HEK293 (cell line): ENCODE results near the gene RPS6KA2.

Experiments used
- CTCF ChIP-seq: fragments of 450-650 bp; formaldehyde crosslinking; IDR thresholded peaks from 2 replicates; pipeline ENCODE4 v1.5.1; 2016; ENCODE audit warnings: missing biosample characterization, missing genetic modification characterization
- GLI2 ChIP-seq: fragments of 450-650 bp; formaldehyde crosslinking; IDR thresholded peaks from 2 replicates; pipeline ENCODE4; 2017; ENCODE audit warnings: missing biosample characterization, missing genetic modification characterization, low read depth, borderline replicate concordance
- HOXC10 ChIP-seq: sonication (generic); formaldehyde crosslinking; IDR thresholded peaks from 2 replicates; pipeline ENCODE4 v1.8.1; 2023; ENCODE audit warnings: mild to moderate bottlenecking, missing genetic modification reagents
- MZF1 ChIP-seq: fragments of 450-650 bp; formaldehyde crosslinking; IDR thresholded peaks from 2 replicates; pipeline ENCODE4 v1.5.1; 2017; ENCODE audit warnings: missing biosample characterization, missing genetic modification characterization, borderline replicate concordance
- REST ChIP-seq: fragments of 450-650 bp; formaldehyde crosslinking; IDR thresholded peaks from 2 replicates; pipeline ENCODE4 v1.5.1; 2016; ENCODE audit warnings: missing biosample characterization, missing genetic modification characterization
- SP2 ChIP-seq: fragments of 450-650 bp; formaldehyde crosslinking; IDR thresholded peaks from 2 replicates; pipeline ENCODE4 v1.5.1; 2016; ENCODE audit warnings: missing biosample characterization, missing genetic modification characterization
- ZBTB1 ChIP-seq: fragments of 450-650 bp; formaldehyde crosslinking; IDR thresholded peaks from 2 replicates; pipeline ENCODE4 v1.5.1; 2016; ENCODE audit warnings: missing biosample characterization, missing genetic modification characterization
- ZFP37 ChIP-seq: fragments of 450-650 bp; formaldehyde crosslinking; IDR thresholded peaks from 2 replicates; pipeline ENCODE4 v1.5.1; 2016; ENCODE audit warnings: missing biosample characterization, missing genetic modification characterization
- ZNF274 ChIP-seq, 2 experiments: fragments of 200-500 bp in 1 of 2; fragments of 450-650 bp in 1 of 2; sonication (Bioruptor generic) in 1 of 2; formaldehyde crosslinking in 1 of 2; IDR thresholded peaks; 2 replicates each; pipeline versions ENCODE4 v1.5.1 to v1.6.1; 2014 to 2016; ENCODE audit warnings: borderline replicate concordance in 1 of 2, inconsistent platforms in 1 of 2, low read length in 1 of 2, missing biosample characterization in 1 of 2, missing genetic modification characterization in 1 of 2
- ZNF341 ChIP-seq: fragments of 450-650 bp; formaldehyde crosslinking; IDR thresholded peaks from 2 replicates; pipeline ENCODE4; 2016; ENCODE audit warnings: low read depth, missing biosample characterization, missing genetic modification characterization
- ZNF362 ChIP-seq: fragments of 450-650 bp; formaldehyde crosslinking; IDR thresholded peaks from 2 replicates; pipeline ENCODE4 v1.5.1; 2016; ENCODE audit warnings: missing biosample characterization, missing genetic modification characterization
- TF ChIP-seq, protein P1 (sequence below): fragments of 450-650 bp; formaldehyde crosslinking; IDR thresholded peaks from 2 replicates; pipeline ENCODE4 v1.5.1; 2016; ENCODE audit warnings: missing biosample characterization, missing genetic modification characterization
- TF ChIP-seq, protein P2 (sequence below): fragments of 450-650 bp; formaldehyde crosslinking; IDR thresholded peaks from 2 replicates; pipeline ENCODE4 v1.5.1; 2016; ENCODE audit warnings: missing biosample characterization, missing genetic modification characterization, borderline replicate concordance

- TF ChIP-seq ZFP37 (no peak), ZNF341 (no peak), CTCF (no peak), HOXC10 (CRISPR knock-in tag) (no peak), GLI2 (tag by site-specific recombination) (no peak), REST (no peak), ZNF274 (IDR thresholded peaks at IDR 0.05; ENCODE audit: low read length) (no peak), ZNF274 (tag by site-specific recombination; IDR thresholded peaks at IDR 0.05; ENCODE audit: borderline replicate concordance) (no peak), ZNF362 (tag by site-specific recombination) (no peak), MZF1 (tag by site-specific recombination) (no peak), SP2 (tag by site-specific recombination) (no peak), ZBTB1 (no peak)
- TF ChIP-seq, protein P1, sequence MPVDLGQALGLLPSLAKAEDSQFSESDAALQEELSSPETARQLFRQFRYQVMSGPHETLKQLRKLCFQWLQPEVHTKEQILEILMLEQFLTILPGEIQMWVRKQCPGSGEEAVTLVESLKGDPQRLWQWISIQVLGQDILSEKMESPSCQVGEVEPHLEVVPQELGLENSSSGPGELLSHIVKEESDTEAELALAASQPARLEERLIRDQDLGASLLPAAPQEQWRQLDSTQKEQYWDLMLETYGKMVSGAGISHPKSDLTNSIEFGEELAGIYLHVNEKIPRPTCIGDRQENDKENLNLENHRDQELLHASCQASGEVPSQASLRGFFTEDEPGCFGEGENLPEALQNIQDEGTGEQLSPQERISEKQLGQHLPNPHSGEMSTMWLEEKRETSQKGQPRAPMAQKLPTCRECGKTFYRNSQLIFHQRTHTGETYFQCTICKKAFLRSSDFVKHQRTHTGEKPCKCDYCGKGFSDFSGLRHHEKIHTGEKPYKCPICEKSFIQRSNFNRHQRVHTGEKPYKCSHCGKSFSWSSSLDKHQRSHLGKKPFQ (tag by site-specific recombination) = no peak
- TF ChIP-seq, protein P2, sequence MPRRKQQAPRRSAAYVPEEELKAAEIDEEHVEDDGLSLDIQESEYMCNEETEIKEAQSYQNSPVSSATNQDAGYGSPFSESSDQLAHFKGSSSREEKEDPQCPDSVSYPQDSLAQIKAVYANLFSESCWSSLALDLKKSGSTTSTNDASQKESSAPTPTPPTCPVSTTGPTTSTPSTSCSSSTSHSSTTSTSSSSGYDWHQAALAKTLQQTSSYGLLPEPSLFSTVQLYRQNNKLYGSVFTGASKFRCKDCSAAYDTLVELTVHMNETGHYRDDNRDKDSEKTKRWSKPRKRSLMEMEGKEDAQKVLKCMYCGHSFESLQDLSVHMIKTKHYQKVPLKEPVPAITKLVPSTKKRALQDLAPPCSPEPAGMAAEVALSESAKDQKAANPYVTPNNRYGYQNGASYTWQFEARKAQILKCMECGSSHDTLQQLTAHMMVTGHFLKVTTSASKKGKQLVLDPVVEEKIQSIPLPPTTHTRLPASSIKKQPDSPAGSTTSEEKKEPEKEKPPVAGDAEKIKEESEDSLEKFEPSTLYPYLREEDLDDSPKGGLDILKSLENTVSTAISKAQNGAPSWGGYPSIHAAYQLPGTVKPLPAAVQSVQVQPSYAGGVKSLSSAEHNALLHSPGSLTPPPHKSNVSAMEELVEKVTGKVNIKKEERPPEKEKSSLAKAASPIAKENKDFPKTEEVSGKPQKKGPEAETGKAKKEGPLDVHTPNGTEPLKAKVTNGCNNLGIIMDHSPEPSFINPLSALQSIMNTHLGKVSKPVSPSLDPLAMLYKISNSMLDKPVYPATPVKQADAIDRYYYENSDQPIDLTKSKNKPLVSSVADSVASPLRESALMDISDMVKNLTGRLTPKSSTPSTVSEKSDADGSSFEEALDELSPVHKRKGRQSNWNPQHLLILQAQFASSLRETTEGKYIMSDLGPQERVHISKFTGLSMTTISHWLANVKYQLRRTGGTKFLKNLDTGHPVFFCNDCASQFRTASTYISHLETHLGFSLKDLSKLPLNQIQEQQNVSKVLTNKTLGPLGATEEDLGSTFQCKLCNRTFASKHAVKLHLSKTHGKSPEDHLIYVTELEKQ = no peak
These were observed 196.8 kb downstream of the RPS6KA2 start for GRCh38 chr6:166430269-166430668.
